Hair follicle dermal papilla cell (primary cell): Measurements from ENCODE around the gene SELENOF. TPM values are rescaled to one million over a fixed set of nuclear protein-coding genes. Genes with fewer than 3 reads are reported as not detected.

Experiments
- total RNA-seq: library from RNA; depleted of rRNA; stranded (reverse); fragments of >200 nt; gene quantifications from 2 replicates; pipeline ENCODE4 v1.2.3, GENCODE V29; 2012

The SELENOF gene
- total RNA-seq, result 121 and 137 TPM in 2 replicates

DNA sequence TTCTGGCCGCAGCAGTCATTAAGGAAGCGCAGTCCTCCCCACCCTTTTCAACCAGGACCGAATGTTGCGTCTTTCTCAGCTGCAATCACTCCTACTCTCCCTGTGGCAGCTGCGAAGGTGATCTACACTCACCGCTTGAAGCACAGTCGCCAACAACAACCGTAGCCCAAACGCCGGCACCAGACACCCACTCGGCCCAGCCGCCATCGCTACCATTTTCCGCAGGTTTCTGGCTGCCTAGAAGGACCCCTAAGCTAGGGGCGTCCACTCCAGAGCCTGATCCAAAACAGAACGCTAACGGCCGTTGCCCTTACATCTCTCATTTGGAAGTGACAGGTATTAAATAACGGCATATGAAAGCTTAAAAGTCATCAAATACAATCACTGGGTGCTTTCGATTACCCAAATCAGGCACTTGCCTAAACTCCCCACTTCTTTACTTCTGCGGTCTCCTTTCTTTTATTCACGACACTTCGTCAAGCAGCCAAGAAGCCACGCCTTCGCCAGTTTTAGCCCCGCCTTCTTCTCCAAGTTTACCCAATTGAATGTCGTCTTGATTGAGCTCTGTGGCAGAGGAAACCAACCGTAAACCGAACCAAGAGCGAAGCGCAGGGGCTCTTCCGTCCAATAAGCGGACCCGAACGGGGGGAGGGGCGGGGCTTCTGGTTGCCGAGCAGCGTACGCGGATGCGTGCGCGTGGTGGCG lies at the start of gene SELENOF:
TSS of gene SELENOF (minus strand) at position 231 of the 705 bp plus-strand sequence. CDS start at position 216, 15 bp downstream.

DNA sequence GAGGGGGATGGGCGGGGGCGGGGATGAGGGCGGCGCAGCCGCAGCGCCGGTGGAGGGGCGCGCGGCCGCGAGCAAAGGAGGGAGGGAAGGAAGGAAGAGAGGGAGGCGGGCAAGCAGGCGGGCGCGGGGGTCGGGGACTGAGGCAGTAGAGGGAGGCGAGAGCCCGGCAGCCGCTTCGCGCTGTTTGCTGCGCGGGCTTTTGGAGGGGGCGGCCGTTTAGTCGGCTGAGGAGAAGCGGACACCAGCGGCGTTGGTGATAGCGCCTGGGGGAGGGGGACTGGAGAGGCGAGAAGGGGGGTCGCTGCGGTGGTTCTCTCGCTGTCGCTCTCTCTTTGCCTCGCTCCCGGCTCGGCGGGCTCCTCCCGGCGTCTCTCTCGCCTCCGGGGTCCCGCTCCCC lies 673 bp upstream of the SELENOF start, which contains the start of gene HS2ST1:
TSS of gene HS2ST1 (plus strand) at position 35 of the 397 bp plus-strand sequence.

Other genes starting within 250 kb of the SELENOF start
- gene SH3GLB1, start 209.6 kb downstream of the SELENOF start, total RNA-seq, result 46.8 and 53.5 TPM in 2 replicates
- 14.3 and 17.4 TPM in 2 replicates for gene HS2ST1, start 509 bp upstream of the SELENOF start, total RNA-seq